MM.1S (cell line): ENCODE data around the gene NCAPG.

Source experiments
- EZH2phosphoT487 ChIP-seq: fragments of 300-600 bp; sonication (generic); IDR thresholded peaks from 2 replicates; pipeline ENCODE4 v1.6.1; 2018; ENCODE audit warnings: antibody characterized with exemption, low read length
- TF ChIP-seq, protein P1 (sequence below): fragments of 300-600 bp; sonication (generic); IDR thresholded peaks from 2 replicates; pipeline ENCODE4 v1.5.1; 2016; ENCODE audit warnings: antibody characterized with exemption, low read length, mixed read lengths

DNA sequence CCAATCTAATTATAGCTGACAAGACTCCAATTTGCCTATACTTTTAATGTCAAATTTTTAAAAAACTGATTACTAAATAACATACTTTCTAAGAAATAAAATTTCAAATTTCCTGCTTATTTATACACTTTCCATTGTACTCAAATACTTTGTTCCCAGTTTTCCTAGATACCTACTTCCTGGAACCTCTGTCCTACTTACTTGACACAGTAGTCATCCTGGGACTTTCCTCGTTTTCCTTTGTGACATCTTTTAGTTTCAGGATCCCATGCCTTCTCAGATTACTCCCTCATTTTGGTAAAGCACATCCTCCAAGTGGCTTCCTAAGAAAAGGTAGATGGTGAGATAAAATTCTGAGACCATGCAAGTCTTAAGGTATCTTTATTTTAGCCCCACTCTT, 16.0 kb upstream of the NCAPG start:
- TF ChIP-seq, protein P1, sequence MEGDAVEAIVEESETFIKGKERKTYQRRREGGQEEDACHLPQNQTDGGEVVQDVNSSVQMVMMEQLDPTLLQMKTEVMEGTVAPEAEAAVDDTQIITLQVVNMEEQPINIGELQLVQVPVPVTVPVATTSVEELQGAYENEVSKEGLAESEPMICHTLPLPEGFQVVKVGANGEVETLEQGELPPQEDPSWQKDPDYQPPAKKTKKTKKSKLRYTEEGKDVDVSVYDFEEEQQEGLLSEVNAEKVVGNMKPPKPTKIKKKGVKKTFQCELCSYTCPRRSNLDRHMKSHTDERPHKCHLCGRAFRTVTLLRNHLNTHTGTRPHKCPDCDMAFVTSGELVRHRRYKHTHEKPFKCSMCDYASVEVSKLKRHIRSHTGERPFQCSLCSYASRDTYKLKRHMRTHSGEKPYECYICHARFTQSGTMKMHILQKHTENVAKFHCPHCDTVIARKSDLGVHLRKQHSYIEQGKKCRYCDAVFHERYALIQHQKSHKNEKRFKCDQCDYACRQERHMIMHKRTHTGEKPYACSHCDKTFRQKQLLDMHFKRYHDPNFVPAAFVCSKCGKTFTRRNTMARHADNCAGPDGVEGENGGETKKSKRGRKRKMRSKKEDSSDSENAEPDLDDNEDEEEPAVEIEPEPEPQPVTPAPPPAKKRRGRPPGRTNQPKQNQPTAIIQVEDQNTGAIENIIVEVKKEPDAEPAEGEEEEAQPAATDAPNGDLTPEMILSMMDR: no peak
- no peak for TF ChIP-seq EZH2phosphoT487
